GM20000 (cell line): Measurements from ENCODE around the gene NHLRC4.

ENCODE experiments used
- DNase-seq: peaks from one replicate; pipeline ENCODE4 v3.0.0; 2012; ENCODE audit warnings: low spot score
- CTCF ChIP-seq: IDR thresholded peaks from 2 replicates; pipeline ENCODE4 v1.5.1; 2012; ENCODE audit warnings: mild to moderate bottlenecking, control low read depth; ENCODE audit errors: extremely low read depth, missing control alignments

The NHLRC4 gene

GRCh38 chr16:522320-523096, 44.3 kb upstream of the NHLRC4 start:
- TF ChIP-seq CTCF: no peak
- no peak for DNase-seq

GRCh38 chr16:523097-523741, 43.6 kb upstream of the NHLRC4 start:
- no peak for TF ChIP-seq CTCF

GRCh38 chr16:524274-525040, 42.3 kb upstream of the NHLRC4 start:
- DNase-seq: no peak
- TF ChIP-seq CTCF: no peak

More at GRCh38 chr16:523097-523741, 43.6 kb upstream of the NHLRC4 start:
- no peak for DNase-seq

- TF ChIP-seq CTCF: no peak
- no peak for DNase-seq
Observed at GRCh38 chr16:525123-525519, 41.7 kb upstream of the NHLRC4 start.

GRCh38 chr16:525520-526180, 41.2 kb upstream of the NHLRC4 start:
- TF ChIP-seq CTCF: no peak
- DNase-seq: peak; percentile 74

GRCh38 chr16:526181-527014, 40.4 kb upstream of the NHLRC4 start:
- no peak for DNase-seq
- TF ChIP-seq CTCF: no peak
